ENCODE measurements around the gene COL24A1.
"Not testable (repeated sequence)": the region's sequence is repeated elsewhere in the genome, so short reads cannot be mapped to it uniquely, and the experiment has no call there.

The COL24A1 gene

GRCh38 chr1:85867189-85867588 is 289.4 kb downstream of the COL24A1 start:
- no peak for DNase-seq

- no peak for DNase-seq
Observed at GRCh38 chr1:85865213-85865612, 291.4 kb downstream of the COL24A1 start.

- no peak for DNase-seq
Observed at GRCh38 chr1:85864727-85865126, 291.8 kb downstream of the COL24A1 start.

- not testable (repeated sequence) for DNase-seq
Observed at GRCh38 chr1:85863639-85864038, 292.9 kb downstream of the COL24A1 start.

GRCh38 chr1:85862456-85862855 is 294.1 kb downstream of the COL24A1 start:
- DNase-seq: no peak

- DNase-seq: no peak
Observed at GRCh38 chr1:85857991-85858390, 298.6 kb downstream of the COL24A1 start.

- no peak for DNase-seq
Observed at GRCh38 chr1:85850238-85850637, 306.3 kb downstream of the COL24A1 start.

- no peak for DNase-seq
Observed at GRCh38 chr1:85849660-85850059, 306.9 kb downstream of the COL24A1 start.

GRCh38 chr1:85847356-85847755 is 309.2 kb downstream of the COL24A1 start:
- no peak for DNase-seq

GRCh38 chr1:85846706-85847105 is 309.9 kb downstream of the COL24A1 start:
- no peak for DNase-seq

- no peak for DNase-seq
Observed at GRCh38 chr1:85839459-85839858, 317.1 kb downstream of the COL24A1 start.

- no peak for DNase-seq
Observed at GRCh38 chr1:85838238-85838637, 318.3 kb downstream of the COL24A1 start.

- DNase-seq: no peak
Observed at GRCh38 chr1:85836736-85837135, 319.8 kb downstream of the COL24A1 start.

- DNase-seq: not testable (repeated sequence)
Observed at GRCh38 chr1:85833165-85833564, 323.4 kb downstream of the COL24A1 start.

- no peak for DNase-seq
Observed at GRCh38 chr1:85830837-85831236, 325.7 kb downstream of the COL24A1 start.

- no peak for DNase-seq
Observed at GRCh38 chr1:85824066-85824840, 332.3 kb downstream of the COL24A1 start.

- no peak for DNase-seq
Observed at GRCh38 chr1:85822696-85823095, 333.9 kb downstream of the COL24A1 start.

- DNase-seq: no peak
Observed at GRCh38 chr1:85818371-85818770, 338.2 kb downstream of the COL24A1 start.

- no peak for DNase-seq
Observed at GRCh38 chr1:85816606-85817005, 340.0 kb downstream of the COL24A1 start.

GRCh38 chr1:85815906-85816305 is 340.7 kb downstream of the COL24A1 start:
- DNase-seq: no peak

- DNase-seq: no peak
Observed at GRCh38 chr1:85806236-85806965, 350.2 kb downstream of the COL24A1 start.

- DNase-seq: no peak
Observed at GRCh38 chr1:85801520-85801919, 355.1 kb downstream of the COL24A1 start.

- no peak for DNase-seq
Observed at GRCh38 chr1:85799737-85800136, 356.8 kb downstream of the COL24A1 start.

GRCh38 chr1:85798419-85798818 is 358.2 kb downstream of the COL24A1 start:
- no peak for DNase-seq
